GM18951 (cell line): ENCODE data around the gene RAD51B.

Experiments
- POLR2A ChIP-seq: IDR thresholded peaks from 4 replicates; pipeline ENCODE4 v1.6.1; 2011; ENCODE audit warnings: mild to moderate bottlenecking; ENCODE audit not compliant: insufficient read length, insufficient read depth; ENCODE audit errors: extremely low read depth
- in situ Hi-C: fragments of 300-500 bp; cut with MboI; formaldehyde crosslinking; loops from one replicate; pipeline ENCODE4 v1.12.0; 2022; ENCODE audit warnings: low sequenced_read_pairs, mixed read lengths, inconsistent platforms; ENCODE audit not compliant: unreplicated experiment

Gene RAD51B

DNA sequence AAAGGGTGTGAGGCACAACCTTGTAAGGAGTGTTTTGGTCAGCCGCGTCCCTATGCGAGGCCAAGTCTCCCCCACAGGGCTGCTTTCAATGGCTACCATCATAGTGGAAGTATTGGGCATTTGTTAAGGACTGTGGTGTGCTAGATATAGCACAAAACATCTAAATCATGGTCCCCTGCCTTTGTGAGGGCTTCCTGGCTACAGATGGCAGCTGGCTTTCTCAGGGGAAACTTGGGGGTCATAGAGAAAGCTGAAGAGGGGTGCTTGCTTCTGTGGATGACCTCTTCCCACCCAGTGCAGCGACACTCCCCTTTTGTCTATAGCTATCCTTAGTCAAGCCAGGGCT is 657.5 kb downstream of the RAD51B start:
- no peak for TF ChIP-seq POLR2A
- in situ Hi-C loops = no loop called here

DNA sequence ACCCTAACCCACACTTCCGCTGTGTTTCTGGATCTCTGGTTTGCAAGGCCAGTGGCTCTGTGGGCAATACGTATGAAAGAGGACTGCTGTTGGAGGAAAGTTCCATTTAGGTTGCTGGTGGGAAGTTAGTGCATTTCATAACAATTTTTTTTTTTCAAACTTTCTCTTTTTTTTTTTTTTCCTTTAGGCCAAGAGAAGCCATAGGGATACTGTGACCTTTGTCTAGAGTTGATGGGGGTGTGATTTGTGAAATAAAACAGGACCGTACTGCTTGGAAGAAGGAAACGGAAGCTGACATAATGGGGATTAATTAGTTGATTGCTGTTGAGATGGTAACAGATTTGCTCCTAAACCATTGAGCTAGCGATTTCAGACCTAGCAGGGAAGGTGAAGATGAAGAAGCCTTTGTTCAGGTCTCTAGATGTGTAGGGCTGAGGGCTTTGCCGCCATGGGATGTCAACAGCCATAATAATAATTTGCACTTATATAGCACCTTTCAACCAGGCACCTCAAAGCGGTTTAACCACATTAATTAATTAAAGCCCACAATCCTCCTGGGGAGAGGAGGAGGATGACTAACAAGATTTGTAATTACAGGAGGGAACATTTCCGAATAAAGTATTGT is 658.0 kb downstream of the RAD51B start:
- TF ChIP-seq POLR2A = no peak
- in situ Hi-C loops = no loop called here

DNA sequence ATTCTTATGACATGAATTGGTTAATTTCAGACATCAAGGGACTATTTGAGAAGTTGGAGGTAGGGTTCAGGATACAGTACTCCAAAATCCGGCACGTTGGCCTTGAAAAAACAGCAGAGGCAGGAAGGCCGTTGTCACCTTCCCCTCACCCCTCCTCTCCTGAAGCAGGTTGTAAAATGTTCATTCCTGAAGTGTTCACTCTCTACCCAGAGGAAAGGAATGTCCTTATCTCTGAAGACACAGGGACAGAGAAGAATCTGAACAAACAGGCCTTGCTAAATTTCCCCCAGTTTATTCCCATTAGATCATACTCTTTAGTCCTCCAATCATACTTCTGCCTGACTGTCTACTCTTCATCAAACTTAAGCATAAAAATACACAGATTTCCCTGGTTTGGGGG is 659.7 kb downstream of the RAD51B start:
- in situ Hi-C loops = no loop called here
- TF ChIP-seq POLR2A = no peak

DNA sequence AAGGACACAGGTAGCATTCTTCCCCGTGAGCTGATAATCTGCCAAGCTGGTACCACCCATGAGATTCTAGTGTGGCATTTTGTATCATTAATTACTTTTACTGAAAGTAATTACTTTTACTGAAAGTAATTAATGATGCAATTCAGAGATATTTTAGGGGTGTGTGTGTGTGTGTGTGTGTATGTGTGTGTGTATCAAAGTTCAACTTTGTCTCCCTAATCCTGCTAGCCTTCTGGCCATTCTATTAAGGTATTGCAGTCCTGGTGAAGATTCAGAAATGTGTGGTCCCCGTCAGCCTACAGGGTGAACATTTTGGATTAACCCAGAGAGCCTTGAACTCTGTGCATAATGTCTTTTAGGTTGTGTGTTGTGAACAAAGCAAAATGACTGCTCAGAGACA is 662.4 kb downstream of the RAD51B start:
- no peak for TF ChIP-seq POLR2A
- in situ Hi-C loops = no loop called here

DNA sequence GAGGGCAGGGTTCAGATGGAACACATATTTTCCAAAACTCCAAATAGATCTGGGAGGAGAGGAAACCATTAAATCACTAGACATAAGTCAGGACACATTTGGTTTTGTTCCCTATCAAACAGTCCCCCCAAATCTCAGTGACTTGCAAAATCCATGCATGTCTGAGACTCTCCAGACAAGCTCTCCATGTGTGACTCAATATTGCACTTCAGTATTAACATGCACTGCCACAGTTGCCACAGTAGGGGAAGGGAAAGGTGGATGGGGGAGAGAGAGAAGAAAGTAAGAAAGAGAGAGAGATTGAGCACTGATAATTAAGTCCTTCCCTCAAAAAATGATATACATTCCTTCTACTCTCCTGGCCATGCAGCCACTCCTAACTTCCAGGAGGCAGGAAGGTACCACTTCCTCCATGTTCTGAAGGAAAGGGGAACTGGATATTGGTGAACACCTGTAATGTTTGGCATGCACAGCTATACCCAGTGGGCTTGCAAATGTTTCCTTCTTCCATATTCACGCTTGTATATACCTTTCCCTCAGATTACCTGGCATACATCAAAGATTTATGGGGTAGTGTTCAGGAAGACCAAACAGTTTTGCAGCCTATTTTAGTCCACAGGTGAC is 663.3 kb downstream of the RAD51B start:
- TF ChIP-seq POLR2A = no peak
- in situ Hi-C loops = no loop called here

DNA sequence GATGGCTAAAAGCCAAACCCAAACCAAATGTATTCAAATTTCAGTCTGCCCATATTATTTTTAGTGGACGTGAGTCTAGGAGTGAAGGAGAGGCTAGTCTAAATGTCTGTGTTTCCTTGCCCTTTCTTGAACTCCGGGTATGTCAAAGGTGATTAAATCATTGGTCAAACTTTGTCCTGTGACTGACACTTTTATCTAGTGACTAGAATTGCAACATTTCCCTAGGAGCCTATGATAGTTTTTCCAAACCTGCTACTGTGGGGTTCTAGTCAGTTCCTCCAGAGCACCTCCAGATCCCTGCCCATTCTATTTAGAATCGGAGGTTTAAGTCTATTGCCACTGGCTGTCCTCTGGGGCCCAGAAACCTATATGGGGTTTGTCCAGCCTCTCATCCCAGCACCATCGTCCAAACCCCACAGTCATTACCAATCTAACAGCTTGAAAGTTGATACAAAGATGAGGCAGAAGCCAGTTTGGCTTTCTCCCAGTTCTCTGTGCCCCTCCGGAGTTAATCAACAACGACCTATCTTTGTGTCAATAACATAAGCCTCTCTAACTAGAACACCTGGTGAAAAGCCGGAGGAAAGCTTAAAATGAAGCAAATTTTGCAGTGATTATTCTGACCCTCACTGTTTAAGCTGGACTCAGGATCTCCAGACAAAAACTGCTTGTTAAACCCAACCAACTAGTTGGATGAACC is 666.6 kb downstream of the RAD51B start:
- in situ Hi-C loops = no loop called here

DNA sequence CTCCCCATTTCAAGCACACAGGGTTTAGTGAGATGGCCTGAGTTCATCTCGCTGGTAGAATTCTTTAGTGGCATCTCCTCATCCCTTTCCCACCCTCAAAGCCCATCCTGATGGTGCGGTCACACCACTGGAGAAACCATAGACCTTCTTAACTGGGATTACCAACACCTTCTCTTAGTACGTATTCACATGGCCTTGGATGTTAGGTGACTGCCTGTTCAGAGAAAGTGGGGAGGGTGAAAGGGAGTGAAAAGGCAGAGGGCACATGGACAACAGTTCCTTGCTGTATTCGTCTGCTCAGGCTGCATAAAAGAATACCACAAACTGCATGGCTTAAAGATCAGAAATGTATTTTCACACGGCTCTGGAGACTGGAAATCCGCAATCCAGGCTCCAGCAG is 667.2 kb downstream of the RAD51B start:
- no peak for TF ChIP-seq POLR2A
- in situ Hi-C loops = no loop called here

More for the DNA sequence above, 666.6 kb downstream of the RAD51B start:
- no peak for TF ChIP-seq POLR2A

DNA sequence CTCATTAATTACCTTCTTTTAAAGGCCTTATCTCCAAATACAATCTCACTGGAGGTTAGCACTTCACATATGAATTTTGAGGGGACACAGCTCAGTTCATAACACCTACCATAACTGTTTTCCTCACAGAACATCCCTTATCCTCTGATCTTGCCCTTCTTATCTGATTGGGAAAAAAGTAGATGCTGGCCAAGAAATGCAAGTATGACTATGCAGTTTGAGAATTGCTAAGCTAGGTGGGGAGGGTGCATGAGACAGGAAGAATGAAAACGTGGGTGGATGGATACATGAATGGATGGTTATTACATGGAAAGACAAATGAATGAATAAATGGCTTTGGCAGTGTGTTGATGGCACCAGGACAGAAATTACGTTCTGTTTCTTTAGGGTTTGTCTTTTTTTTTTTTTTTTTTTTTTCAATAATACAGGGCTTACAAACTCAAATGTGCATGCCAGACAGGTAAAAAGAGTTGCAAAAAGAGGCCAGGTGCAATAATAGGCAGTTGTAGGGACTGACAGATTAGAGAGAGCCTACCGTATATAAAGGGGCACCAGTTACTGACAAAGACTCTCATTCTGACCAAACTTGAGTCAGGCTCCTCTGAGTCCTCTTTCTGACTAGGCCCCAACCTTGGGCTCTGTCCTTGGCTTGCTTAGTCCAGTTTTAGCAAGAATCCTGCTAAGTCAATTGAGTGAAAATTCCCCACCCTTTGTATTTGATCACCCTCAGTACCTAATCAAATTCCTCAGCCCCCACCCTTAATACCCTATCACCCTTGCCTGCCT is 668.4 kb downstream of the RAD51B start:
- TF ChIP-seq POLR2A = no peak
- in situ Hi-C loops = no loop called here

DNA sequence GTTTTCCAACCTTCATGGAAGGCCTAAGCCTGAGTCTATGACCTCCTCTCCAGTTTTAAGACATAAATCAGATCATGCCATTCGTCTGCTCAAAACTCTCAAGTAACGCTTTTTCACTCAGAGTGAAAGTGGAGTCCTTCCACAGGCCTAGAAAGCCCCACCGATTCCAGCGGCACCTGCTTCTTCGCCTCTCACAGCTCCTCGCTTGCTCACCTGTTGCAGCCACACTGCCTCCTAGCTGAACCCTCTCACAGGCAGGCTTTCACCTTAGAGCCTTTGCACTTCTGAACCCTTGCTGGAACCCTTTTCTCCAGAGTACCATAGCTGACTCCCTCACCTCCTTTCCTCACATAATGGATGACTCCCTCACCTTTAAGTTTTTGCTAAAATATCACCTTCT is 672.2 kb downstream of the RAD51B start:
- in situ Hi-C loops = no loop called here

DNA sequence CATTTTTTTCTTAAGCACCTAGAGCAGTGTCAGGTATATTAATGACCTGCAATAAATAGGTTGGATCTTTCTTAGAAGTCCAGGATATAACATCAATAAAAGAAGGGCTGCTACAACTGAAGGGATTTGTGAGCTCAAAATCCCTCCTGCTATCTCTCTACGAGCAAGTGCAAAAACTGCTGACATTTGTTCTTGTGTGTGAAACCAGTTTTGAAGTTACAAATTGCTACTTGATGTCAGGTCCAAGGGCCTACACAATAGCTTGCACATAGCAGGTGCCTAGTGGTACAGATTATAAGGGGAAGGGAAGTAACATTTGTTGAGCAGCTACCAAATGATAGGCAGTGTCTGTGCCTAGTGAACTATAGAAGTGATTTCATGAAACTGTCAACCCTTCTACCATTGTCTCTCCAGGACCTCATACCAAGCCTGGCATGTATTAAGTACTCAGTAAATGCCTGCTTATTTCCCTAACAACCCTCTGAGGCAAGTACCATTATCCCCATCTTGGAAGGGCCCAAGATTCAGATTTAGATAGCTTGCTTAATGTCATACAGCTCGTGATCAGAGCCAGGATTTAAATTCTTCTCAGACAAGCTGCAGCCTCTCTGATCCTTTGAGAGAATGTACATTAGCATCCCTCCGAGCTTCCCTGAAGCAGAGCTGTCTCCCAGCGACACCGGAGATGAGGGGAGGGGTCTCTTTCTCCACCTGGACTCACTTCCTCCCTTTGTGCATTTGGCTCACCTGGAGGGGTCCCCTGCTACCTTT is 673.0 kb downstream of the RAD51B start:
- in situ Hi-C loops = no loop called here

More for the DNA sequence above, 672.2 kb downstream of the RAD51B start:
- no peak for TF ChIP-seq POLR2A

DNA sequence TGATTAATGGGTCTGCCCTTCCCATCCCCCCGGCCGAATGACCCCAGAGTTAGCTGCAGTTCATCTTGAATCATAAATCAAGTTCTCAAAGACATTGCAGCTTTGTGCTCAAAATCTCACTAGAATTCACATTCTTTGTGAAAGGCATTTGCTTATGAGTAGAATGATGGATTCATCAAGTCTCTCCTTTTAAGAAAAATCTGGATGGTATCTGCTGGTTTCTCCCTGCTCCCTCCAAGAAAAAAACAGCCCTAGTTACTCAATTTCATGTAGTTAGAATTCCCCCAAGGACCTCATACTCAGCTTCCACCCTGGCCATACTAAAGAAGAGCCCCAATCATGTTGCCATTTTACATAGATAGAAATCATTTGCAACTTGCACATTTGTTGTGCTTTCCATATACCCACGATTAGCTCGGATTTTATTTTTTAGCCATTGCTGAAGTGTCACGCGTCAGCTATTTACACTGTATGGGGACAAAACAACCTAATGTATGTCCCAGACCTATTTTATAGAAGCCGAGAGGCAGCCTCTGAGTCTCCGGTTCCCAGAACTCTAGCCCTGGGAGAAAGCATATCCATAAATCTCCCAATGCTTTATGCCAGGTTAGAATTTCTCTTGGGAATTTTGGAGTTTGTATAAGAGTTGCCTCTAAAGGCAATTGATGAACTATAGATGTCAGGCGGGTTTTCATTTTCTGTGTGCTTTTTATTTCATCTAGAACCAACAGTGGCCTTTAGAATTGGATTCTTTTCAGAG is 673.8 kb downstream of the RAD51B start:
- no peak for TF ChIP-seq POLR2A
- in situ Hi-C loops = no loop called here

More for the DNA sequence above, 673.0 kb downstream of the RAD51B start:
- TF ChIP-seq POLR2A = no peak
